Measurements from ENCODE around the gene DNAL4.

DNAL4 gene

GRCh38 chr22:38736257-38736570, 57.7 kb downstream of the DNAL4 start:
- peak overlapping the region; percentile 35 for H3K27ac ChIP-seq
- TF ChIP-seq CTCF (IDR thresholded peaks at IDR 0.05; ENCODE audit: low read depth, low read length): no peak
- H3K27me3 ChIP-seq (ENCODE audit: insufficient read depth, low read depth, severe bottlenecking): no peaks in the 10 kb centered on the region
- H3K9me3 ChIP-seq (ENCODE audit: severe bottlenecking): no peaks in the 10 kb centered on the region
- H3K36me3 ChIP-seq: peaks cover 98% of the 10 kb centered on the region
- DNase-seq: peak; percentile 54
- no peak overlapping the region for H3K4me3 ChIP-seq (ENCODE audit: low read depth, low read length)

GRCh38 chr22:38735465-38736256, 58.3 kb downstream of the DNAL4 start:
- Histone ChIP-seq H3K4me3 (ENCODE audit: low read depth, low read length) (no peak overlapping the region), H3K36me3 (peaks cover 98% of the 10 kb centered on the region), H3K27ac (peak overlapping the region; percentile 35)

GRCh38 chr22:38735126-38735464, 58.8 kb downstream of the DNAL4 start:
- peaks cover 98% of the 10 kb centered on the region for H3K36me3 ChIP-seq
- peak overlapping the region; percentile 35 for H3K27ac ChIP-seq
- TF ChIP-seq CTCF (IDR thresholded peaks at IDR 0.05; ENCODE audit: low read depth, low read length): no peak

More at GRCh38 chr22:38735465-38736256, 58.3 kb downstream of the DNAL4 start:
- Histone ChIP-seq H3K9me3 (ENCODE audit: severe bottlenecking) (no peaks in the 10 kb centered on the region), H3K27me3 (ENCODE audit: insufficient read depth, low read depth, severe bottlenecking) (no peaks in the 10 kb centered on the region)
- TF ChIP-seq CTCF (IDR thresholded peaks at IDR 0.05; ENCODE audit: low read depth, low read length): no peak
- DNase-seq: no peak

GRCh38 chr22:38734421-38735100, 59.4 kb downstream of the DNAL4 start:
- Histone ChIP-seq H3K36me3 (peaks cover 98% of the 10 kb centered on the region), H3K27ac (no peak overlapping the region), H3K4me3 (ENCODE audit: low read depth, low read length) (no peak overlapping the region), H3K27me3 (ENCODE audit: insufficient read depth, low read depth, severe bottlenecking) (no peaks in the 10 kb centered on the region), H3K9me3 (ENCODE audit: severe bottlenecking) (no peaks in the 10 kb centered on the region)
- TF ChIP-seq CTCF (IDR thresholded peaks at IDR 0.05; ENCODE audit: low read depth, low read length): no peak
- no peak for DNase-seq

More at GRCh38 chr22:38735126-38735464, 58.8 kb downstream of the DNAL4 start:
- Histone ChIP-seq H3K27me3 (ENCODE audit: insufficient read depth, low read depth, severe bottlenecking) (no peaks in the 10 kb centered on the region), H3K9me3 (ENCODE audit: severe bottlenecking) (no peaks in the 10 kb centered on the region), H3K4me3 (ENCODE audit: low read depth, low read length) (no peak overlapping the region)
- no peak for DNase-seq

- no peak for DNase-seq
- TF ChIP-seq CTCF (IDR thresholded peaks at IDR 0.05; ENCODE audit: low read depth, low read length): no peak
- H3K9me3 ChIP-seq (ENCODE audit: severe bottlenecking): no peaks in the 10 kb centered on the region
- H3K27ac ChIP-seq: peak overlapping the region; percentile 51
- no peak overlapping the region for H3K4me3 ChIP-seq (ENCODE audit: low read depth, low read length)
- no peaks in the 10 kb centered on the region for H3K27me3 ChIP-seq (ENCODE audit: insufficient read depth, low read depth, severe bottlenecking)
- peaks cover 98% of the 10 kb centered on the region for H3K36me3 ChIP-seq
These were observed 60.1 kb downstream of the DNAL4 start for GRCh38 chr22:38733724-38734381.

Measured in WERI-Rb-1 (cell line).